Kidney (tissue), 14 donors: ENCODE results near the gene MFGE8. TPM values are rescaled to one million over a fixed set of nuclear protein-coding genes. Genes with fewer than 3 reads are reported as not detected.
"Not testable (repeated sequence)": the region's sequence is repeated elsewhere in the genome, so short reads cannot be mapped to it uniquely, and the experiment has no call there.

Experiments used
- DNase-seq, 5 donors: peaks; one replicate each; pipeline ENCODE4 v3.0.0-alpha.2; 2013 to 2020
- FAIRE-seq: peaks from 2 replicates; lab custom pipeline; 2012; peaks lifted over from hg19 to GRCh38; lab: Jason Lieb, UNC
- H3K27ac ChIP-seq, 2 donors: one replicate each; pipeline ENCODE4 v1.7.0; 2013; ENCODE audit warnings: low read depth in 2 of 2, low read length in 2 of 2, inconsistent platforms in 1 of 2
- H3K27me3 ChIP-seq: one replicate; pipeline ENCODE4 v1.7.1; 2013; ENCODE audit warnings: low read length, inconsistent platforms; ENCODE audit not compliant: control insufficient read depth, insufficient read depth
- H3K36me3 ChIP-seq, 3 donors: one replicate each; pipeline versions ENCODE4 v1.7.0 to v1.7.1; 2013; ENCODE audit warnings: low read length in 3 of 3, control low read depth in 1 of 3, inconsistent platforms in 1 of 3; ENCODE audit not compliant: insufficient read depth in 3 of 3, control insufficient read depth in 2 of 3
- H3K4me1 ChIP-seq, 3 donors: one replicate each; pipeline versions ENCODE4 v1.7.0 to v1.7.1; 2013; ENCODE audit warnings: low read length in 3 of 3, inconsistent platforms in 1 of 3, low read depth in 1 of 3; ENCODE audit not compliant: control insufficient read depth in 2 of 3, insufficient read depth in 2 of 3
- H3K4me3 ChIP-seq, 3 donors: one replicate each; pipeline versions ENCODE4 v1.7.0 to v1.8.1; 2013; ENCODE audit warnings: low read length in 3 of 3, control low read depth in 1 of 3, inconsistent platforms in 1 of 3
- H3K9ac ChIP-seq, 3 donors: one replicate each; pipeline versions ENCODE4 v1.7.0 to v1.7.1; 2013; ENCODE audit warnings: low read length in 3 of 3, control low read depth in 1 of 3, inconsistent platforms in 1 of 3
- H3K9me3 ChIP-seq, 3 donors: one replicate each; pipeline versions ENCODE4 v1.7.0 to v1.7.1; 2013; ENCODE audit warnings: low read length in 3 of 3, control low read depth in 1 of 3, inconsistent platforms in 1 of 3; ENCODE audit not compliant: control insufficient read depth in 2 of 3, insufficient read depth in 1 of 3
- CTCF ChIP-seq: IDR thresholded peaks from 3 replicates; pipeline ENCODE4 v1.5.1; 2012; ENCODE audit warnings: mild to moderate bottlenecking, moderate library complexity, borderline replicate concordance; ENCODE audit not compliant: insufficient read depth; ENCODE audit errors: extremely low read depth
- intact Hi-C: fragments of 100-400 bp; cut with DNase I; formaldehyde crosslinking; loops from one replicate; pipeline ENCODE4 v1.11.1; 2022
- polyA plus RNA-seq: library from polyadenylated mRNA; stranded (reverse); fragments of 350-450 nt; fragmentation: Illumina TruSeq; extraction: RNeasy Lipid Tissue Mini Kit (QIAGEN cat#74804); gene quantifications from one replicate; pipeline ENCODE4 v1.2.3, GENCODE V29; 2014; ENCODE audit warnings: low read depth, low replicate concordance; ENCODE audit not compliant: insufficient read depth
- total RNA-seq: library from RNA; stranded (reverse); fragmentation: NEBNext Ultra II Directional; extraction: Animal tissue kit (Norgen Biotek cat#: 25700); gene quantifications from one replicate; pipeline ENCODE4 v1.2.1, GENCODE V29; 2021
- donor health status: control.
- donor health status: control.
- donor health status: control.
- donor health status: control.
- donor health status: control.
- donor health status: DM: yes; HTN: yes; CAD: no.
- donor health status: Normal renal cell carcinoma (clear cell type).

Gene MFGE8
- total and polyA plus RNA-seq, 2 donors from 2014 or later = 88.0 to 184 TPM

DNA sequence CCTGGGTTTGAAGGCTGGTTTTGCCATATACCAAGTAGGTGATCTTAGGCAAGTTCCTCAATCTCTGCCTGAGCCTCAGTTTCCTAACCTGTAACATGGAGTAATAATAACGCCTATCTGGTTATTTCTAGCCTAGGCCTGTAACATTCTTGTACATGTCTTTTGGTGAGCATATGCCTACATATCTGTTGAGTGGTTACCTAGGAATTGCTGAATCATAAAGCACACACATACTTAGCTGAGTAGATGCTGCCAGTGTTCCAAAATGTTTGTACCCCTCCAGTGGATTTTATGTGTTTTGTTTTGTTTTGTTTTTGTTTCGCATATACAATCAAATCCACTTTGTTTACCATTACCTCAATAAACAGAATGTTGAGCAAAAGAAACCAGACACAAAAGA is 17.4 kb upstream of the MFGE8 start:
- Histone ChIP-seq H3K4me3 (no peak overlapping the region), H3K9ac (no peak overlapping the region), H3K27ac (no peak overlapping the region), H3K4me1 (no peaks in the 10 kb centered on the region), H3K36me3 (no peaks in the 10 kb centered on the region), H3K9me3 (no peaks in the 10 kb centered on the region), H3K27me3 (no peaks in the 10 kb centered on the region)
- no peak for DNase-seq
- intact Hi-C loops = no loop called here
- TF ChIP-seq CTCF = no peak
- FAIRE-seq = no peak

DNA sequence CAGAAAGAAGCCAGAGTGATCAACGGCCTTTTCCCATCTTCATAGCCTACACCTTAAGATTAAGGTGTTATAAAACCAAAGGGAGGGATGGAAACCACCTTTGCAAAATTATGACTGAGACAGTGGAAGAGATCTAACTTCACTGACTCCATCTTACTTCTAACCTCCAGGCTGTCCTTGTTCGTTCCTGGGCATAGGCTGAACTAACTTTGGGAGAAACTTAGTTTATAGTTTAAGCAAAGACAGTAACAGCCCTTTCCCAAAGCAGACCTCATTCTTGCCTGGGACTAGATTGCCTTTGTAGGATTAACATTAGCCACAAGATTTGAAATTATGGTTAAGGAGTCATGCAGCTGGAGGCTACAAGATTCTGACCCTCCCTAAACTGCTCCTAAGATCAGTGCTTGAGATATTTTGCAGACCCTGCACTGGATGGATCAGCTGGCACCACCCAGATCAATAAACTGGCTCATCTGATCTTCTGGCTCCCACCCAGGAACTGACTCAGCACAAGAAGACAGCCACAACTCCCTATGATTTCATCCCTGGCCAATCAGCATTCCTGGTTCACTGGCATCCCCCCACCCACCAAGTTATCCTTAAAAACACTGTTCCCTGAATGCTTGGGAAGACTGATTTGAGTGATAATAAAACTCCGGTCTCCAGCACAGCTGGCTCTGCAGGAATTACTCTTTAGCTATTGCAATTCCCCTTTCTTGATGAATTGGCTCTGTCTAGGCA is 16.3 kb upstream of the MFGE8 start:
- DNase-seq, H3K27me3 ChIP-seq, H3K36me3 ChIP-seq, H3K4me1 ChIP-seq, H3K27ac ChIP-seq, intact Hi-C loops, H3K9me3 ChIP-seq, H3K4me3 ChIP-seq, H3K9ac ChIP-seq, FAIRE-seq: not testable (repeated sequence)

DNA sequence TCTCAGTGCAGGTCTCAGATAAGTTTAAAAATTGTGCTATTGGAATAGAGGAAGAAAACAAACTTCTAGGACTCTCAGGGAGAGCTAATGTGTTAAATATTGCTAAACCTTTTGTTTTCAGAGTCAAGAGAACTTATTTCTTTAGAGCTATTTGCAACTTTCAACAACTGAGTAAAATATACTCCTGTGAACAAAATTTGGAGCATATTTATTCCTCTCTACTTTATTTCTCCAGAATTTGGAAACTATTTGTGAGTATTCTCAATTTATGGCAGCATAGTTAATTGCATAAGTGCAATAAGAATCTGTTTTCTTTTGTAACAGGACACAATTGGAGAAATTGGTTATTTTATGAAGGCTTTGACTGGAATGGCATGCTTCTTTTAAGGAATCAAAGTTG is 15.0 kb upstream of the MFGE8 start:
- H3K9ac ChIP-seq, H3K9me3 ChIP-seq, intact Hi-C loops, H3K36me3 ChIP-seq, H3K4me1 ChIP-seq, FAIRE-seq, H3K27ac ChIP-seq, H3K27me3 ChIP-seq, H3K4me3 ChIP-seq, DNase-seq: not testable (repeated sequence)

DNA sequence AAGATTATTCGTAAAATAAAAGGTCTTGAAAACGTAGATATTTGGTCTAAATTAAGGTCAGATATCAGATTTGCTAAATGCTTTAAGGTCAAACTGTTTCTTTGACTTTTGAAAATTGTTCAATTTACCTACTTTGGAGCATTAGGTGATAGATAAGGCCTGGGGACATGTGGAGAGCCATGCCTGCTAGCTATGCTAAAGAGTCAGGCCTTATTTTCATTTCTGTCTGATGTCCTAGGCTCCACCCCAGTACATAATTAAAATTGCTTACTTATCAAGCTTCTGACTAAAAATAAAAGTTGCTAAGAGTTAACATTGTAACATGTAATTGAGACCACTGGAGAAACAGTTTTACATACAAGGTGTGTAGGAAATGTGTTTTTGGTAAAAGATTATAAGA is 12.5 kb upstream of the MFGE8 start:
- H3K4me1 ChIP-seq, H3K27ac ChIP-seq, DNase-seq, FAIRE-seq, H3K36me3 ChIP-seq, H3K9me3 ChIP-seq, H3K9ac ChIP-seq, intact Hi-C loops, H3K27me3 ChIP-seq, H3K4me3 ChIP-seq: not testable (repeated sequence)

DNA sequence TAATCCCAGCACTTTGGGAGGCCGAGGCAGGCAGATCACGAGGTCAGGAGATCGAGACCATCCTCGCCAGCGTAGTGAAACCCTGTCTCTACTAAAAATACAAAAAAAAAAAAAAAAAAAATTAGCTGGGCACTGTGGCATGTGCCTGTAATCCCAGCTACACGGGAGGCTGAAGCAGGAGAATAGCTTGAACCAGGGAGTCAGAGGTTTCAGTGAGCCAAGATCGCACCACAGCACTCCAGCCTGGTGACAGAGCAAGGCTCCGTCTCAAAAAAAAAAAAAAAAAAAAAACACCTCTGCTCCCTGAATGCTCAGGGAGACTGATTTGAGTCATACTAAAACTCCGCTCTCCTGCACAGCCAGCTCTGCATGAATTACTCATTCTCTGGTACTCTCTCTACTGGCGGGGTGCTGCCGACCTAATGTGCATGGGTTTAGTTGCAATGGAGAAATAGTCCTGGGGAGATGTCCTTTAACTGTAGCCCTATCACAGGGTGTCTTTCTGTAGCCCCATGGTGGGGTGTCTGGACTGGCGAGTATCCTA is 7.8 kb upstream of the MFGE8 start:
- intact Hi-C loops, FAIRE-seq, H3K9me3 ChIP-seq, H3K27me3 ChIP-seq, H3K4me1 ChIP-seq, H3K27ac ChIP-seq, H3K9ac ChIP-seq, DNase-seq, H3K36me3 ChIP-seq, H3K4me3 ChIP-seq: not testable (repeated sequence)
